HG02840 (cell line): ENCODE results near the gene IGFBP7.

Experiments
- ATAC-seq: cut with Tn5 transposase; IDR thresholded peaks from one replicate; pipeline ENCODE4 v1.9.1; 2021; ENCODE audit warnings: mild to moderate bottlenecking, moderate library complexity, moderate number of reproducible peaks; ENCODE audit not compliant: unreplicated experiment, low FRiP score

Gene IGFBP7

DNA sequence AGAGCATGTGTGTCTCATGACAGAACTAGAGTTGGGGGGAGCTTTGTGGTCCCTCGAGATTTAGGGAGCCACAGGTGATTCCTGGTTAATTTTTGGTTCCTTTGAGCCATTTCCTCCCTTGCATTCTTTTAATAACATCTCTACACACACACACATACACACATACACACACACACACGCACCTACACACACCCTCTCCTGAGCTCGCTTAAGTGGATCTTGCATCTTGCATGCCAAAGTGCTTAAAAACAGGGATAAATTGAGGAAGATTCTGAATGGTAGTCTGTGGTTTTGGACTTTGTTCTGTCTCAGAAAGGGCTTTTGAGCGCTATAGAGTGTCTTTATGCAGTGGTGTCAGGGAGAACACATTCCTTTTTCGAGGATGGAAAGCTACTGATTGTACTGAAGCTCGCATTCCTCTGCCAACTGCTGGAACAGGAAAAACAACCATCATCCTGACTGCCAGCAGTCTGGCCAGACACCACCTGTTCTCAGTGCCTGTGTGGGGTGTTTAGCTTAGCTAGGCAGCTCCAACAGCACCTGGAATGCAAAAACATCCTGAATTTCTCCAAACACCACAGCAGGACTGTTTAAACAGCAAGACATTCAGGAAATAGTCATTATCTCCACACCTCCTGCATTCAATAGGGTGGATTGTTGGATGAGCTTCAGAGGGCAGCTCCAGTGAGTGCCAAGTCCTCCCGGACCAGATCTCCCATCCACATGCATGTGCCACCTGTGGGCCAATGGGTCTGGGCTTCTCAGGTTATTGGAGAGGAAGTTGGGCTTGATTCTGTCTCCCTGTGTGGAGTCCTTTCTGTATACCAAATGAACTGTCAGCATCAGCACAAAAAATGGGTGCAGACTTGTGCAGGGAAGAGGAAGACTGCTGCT is 21.9 kb upstream of the IGFBP7 start:
- no peak for ATAC-seq

DNA sequence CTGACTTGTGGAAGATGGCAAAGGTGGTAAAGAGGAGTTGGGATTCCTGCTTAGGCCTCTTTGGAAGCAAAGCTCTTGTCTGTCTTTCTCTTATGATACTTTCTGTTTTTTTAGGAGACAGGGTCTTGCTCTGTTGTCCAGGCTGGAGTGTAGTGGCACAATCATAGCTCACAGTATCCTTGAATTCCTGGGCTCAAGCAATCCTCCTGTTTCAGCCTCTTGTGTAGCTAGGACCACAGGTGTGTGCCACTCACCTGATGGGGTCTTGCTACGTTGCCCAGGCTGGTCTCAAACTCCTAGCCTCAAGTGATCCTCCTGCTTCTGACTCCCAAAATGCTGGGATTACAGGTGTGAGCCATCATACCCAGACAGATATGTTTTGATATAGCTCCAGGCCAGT is 19.3 kb upstream of the IGFBP7 start:
- no peak for ATAC-seq

DNA sequence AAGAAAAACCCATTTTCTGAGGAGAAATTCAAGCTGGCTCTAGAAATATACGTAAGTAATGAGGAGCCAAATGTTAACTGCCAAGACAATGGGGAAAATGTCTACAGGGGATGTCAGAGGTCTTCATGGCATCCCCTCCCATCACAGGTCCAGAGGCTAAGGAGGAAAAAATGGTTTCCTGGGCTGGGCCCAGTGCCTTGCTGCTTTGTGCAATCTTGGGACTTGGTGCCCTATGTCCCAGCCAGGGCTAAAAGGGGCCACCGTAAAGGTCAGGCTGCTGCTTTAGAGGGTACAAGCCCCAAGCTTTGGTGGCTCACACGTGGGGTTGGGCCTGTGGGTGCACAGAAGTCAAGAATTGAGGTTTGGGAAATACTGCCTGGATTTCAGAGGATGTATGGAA is 17.2 kb upstream of the IGFBP7 start:
- no peak for ATAC-seq

DNA sequence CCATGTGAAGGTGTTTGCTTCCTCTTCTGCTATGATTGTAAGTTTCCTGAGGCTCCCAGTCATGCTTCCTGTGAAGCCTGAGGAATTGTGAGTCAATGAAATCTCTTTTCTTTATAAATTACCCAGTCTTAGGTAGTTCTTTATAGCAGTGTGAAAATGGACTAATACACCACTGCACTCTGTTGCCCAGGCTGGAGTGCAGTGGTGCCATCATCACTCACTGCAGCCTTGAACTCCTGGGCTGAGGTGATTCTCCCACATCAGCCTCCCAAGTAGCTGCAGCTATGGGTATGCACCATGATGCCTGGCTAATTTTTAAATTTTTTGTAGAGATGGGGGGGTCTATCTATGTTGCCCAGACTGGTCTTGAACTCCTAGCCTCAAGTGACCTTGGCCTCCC is 15.8 kb upstream of the IGFBP7 start:
- ATAC-seq = no peak

DNA sequence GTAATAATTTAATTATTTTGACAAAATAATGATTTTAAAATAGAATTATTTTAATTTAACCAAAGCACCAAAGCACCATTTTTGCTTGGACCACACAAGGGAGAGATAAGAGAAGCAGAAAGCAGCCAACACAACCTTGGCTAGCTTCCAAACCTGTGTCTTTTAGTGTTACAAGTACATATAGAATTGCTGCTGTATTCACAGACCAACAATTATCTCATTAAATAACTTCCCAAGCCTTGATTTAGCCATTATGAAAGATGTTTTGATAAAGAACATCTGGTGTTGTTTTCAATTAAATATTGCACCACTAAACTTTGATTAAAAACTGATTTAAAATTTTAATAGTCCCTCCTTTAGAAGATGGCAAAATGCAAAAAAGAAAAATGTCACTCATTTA is 14.0 kb upstream of the IGFBP7 start:
- ATAC-seq = no peak

DNA sequence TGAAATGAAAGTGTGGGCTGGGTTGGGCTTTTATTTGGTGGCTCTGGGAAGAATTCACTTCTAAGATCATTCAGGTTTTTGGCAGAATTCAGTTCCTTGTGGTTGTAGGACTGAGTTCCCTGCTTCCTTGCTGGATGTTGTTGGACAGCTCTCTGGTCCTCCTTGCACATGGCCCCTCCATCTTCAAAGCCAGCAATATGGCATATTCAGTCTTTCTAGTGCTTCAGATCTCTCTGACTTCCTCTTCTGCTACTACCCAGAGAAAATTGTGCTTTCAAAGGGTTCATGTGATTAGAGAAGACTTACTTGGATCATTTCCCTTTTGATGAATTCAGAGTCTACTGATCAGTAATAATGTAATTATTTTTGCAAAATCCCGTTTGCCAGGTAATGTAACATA is 12.8 kb upstream of the IGFBP7 start:
- ATAC-seq = no peak

DNA sequence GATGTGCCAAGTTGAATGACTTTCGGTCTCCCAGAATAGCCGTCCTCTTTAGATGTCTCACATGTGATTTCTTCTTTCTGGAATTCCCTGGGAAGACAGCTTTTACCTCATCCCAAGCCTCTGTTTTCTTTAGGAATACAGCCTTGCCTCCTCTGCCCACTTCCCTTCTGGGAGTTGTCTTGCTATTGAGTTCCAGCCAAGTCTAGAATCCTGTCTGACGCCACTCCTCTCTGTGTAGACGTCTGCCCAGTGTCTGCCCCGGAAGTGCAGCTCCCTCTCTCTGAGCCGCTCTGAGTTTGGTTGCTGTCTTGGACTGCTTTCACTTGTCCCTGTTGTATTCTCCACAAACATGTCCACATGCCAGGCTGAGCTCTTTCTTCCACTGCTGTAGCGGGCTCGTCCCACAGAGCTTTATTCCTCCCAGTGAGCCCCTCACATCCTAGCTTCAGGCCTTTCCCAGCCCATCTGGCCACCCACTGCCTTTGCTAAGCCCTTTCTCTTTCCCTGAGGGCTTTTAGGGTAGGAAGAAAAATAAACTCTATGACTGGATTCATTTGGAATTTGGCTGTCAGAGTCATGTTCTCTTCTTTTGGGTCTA is 9.0 kb upstream of the IGFBP7 start:
- ATAC-seq = no peak

DNA sequence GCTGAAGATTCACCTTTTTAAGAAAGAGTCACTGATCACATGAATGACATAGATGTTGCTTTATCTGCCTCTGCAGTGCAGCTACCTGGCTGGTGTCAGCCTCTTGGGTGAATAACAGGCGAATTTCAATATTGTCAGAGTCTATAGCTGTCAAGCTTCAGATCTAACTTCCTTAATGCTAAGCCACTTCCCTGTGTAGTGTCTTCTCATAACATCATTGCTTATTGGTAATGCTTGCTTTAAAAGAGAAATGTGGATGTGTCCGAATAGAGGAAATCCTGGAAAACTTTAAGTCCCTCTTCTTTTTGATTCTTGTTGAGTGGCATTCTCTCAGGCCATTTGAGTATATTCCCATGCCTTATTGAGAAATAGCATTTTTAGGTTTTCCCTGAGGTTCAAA is 7.3 kb upstream of the IGFBP7 start:
- no peak for ATAC-seq

DNA sequence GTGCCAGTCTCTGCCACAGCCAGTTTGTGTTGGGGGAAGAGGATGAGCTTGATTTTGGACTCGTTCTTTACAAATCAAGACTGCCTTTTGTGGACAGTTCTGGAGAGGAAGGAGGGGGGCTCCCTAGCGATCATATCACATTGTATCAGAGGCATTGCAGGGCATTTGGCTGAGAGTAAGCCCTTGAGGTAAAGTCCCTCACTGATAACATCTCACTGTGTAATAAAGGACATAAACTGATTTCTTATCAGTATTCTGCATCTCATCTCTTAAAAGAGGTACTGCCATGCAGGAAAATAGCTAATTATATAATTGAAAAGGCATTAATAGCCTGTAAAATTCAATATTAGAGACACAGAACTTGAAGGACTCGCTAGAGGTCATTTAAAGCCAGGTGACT is 6.1 kb upstream of the IGFBP7 start:
- no peak for ATAC-seq

DNA sequence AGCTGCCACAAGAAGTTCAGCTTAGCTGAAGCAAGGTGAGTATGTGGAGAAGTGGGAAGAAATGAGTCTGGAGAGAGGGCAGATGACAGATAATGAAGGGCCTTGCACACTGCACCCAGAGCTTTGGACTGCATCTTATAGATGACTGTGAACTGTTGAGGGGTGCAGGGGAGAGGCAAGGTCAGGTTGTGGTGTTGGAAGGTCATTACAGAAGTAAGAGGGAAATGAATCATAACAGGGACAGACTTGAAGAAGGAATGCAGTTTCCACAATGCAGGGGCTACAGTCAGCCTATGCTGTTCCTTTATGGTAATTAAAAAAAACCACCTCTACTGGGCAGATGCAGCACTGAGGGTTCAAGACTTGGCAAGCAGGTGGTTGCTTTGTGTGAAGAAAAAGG is 4.8 kb upstream of the IGFBP7 start:
- ATAC-seq = no peak

DNA sequence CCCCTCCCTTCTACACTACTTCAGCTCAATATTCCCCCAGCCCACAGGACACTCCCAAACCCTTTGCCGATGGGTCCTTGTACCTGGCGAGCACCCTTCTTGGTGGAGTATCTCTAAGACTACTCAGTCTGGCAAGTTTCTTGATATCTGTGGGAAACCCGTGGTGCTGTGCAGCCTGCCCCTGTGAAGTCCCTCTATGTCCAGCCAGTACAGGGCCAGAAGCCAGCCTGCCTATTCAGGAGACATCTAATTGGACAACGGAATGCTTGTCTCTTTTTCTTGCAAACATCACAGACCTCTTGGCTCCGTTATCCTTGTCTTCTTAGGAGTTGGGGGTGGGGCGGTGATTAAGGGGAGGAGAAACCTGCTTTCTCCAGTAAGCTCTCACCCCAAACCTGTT is 3.7 kb upstream of the IGFBP7 start:
- no peak for ATAC-seq

DNA sequence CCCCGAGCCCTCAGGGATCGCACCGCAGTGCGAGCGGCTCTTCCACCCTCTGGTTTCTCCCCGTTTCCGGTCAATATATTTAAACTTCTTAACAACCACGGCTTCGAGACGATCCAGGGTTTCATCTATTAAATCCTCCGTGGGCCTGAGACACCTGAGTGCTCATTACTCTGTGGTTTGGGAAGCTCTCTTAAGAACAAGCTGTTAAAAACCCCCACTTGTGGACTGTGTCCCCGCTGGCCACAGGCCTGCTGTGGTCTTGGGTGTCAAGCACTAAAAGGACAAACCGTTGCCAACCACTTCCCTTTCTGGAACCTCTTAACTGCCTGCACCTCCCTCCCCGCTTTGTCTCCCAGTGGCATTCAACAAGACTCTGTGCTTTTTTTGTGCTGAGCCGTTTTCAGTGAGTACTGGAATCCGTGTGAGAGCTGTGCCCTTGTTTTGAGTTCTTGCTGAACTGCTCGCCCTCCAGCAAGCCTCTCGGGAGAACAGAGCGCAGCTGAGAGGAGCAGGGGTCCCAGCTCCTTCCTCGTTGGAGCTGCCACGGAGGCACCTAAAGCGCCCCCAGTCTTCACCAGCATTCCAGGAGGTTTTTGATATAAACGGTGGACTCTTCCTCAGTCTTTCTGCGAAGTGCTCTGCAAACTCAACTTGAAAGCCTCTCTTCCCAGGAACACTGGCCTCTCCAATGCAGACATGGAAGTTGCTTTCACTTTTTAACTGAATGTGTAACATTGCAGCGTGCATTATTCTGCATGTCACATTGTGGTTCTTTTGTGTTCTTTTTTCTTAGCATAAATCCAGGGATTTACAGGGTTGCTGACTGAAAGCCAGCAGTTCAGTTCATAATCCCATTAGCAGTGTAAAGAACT is 691 bp upstream of the IGFBP7 start:
- no peak for ATAC-seq

DNA sequence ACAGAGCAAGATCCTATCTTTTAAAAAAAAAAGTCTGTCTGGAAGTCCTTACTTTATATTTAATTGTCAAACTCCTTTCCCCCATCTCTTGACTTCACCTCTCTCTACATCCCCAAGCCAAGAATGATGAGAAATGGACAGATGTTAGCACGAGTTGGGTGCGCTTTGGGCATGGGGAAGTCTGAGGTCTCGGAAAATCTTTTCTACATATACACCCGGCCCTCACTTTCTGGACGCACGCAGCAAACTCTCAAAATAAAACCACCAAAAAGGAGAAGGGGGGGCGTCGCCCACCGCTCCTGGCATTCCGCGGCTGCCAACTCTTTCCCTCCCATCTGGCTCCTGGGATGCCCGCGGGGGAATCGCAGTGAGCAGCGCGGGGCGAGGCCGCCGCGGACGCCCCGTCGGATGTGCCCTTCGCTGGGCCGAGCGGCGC is 756 bp downstream of the IGFBP7 start:
- no peak for ATAC-seq

DNA sequence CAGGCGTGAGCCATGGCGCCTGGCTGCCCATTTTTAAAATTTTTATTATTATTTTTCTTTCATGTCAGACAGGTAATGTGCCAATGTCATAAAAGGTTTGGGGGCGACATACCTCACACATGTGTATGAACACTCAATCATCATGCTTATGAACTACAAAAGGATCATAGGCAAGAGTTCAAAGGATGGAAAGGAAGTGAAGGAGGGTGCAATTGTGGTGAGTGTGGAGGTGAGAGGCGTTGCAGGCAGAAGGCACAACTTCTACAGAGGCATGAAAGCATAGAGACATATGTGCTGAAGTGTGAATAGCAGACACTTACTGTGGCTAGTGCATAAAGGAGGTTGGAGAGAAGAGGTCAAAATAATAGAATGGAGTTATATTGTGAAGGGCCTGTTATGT is 4.0 kb downstream of the IGFBP7 start:
- no peak for ATAC-seq

DNA sequence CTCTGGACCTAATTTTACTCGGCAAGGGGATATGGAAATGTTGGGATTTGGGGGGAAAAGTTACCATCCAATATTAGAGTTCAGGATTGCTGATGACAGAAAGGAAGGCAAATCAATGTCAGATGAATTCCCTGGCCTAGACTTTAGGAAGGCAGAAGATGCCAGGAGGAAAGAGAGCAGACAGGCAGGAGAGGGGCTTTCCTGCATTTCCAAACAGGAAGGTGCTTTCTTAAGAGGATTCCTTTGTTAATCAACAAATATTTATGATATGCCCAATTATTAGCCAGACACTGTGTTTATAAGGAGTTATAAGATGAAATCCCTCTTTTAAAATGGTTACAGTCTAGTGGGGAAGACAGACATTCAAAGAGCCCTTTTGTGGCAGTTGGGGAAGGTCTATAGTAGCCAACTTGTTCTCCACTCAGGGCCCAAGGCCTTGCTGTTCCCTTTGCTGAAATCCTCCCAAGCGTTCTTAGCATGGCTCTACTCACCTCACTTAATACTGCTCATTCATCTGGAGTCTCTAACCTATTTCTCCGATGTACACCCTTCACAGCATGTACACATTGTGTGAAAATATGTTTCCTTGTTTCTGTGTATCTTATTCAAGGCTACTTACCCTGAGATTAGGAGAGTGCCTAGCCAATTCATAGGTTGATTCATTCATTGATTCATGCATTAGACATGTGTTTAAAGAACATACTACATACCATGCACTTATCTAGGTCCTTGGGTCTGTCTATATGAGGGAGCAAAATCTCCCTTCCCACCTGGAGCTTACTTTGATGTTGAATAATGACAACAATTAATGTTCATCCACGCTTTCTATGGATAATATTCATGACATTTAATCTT is 5.3 kb downstream of the IGFBP7 start:
- no peak for ATAC-seq

DNA sequence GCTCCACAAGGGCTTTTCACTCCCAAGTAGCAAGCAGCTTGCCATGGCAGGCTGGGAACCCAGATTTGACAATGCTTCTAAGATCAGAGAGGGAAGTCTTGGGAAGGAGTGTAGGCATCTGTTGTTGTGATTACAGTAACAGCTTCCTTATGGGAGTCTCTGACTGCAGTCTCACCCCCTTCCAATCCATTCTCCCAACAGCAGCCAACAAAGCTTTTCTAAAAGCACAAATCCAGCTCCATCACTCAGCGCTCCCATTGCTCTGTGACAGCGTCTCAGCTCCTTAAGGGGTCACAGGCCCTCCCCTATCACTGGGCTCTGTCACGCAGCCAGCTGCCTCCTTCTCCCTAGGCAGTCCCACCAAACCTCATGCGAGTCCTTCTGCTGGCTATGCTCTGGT is 7.1 kb downstream of the IGFBP7 start:
- ATAC-seq = no peak

DNA sequence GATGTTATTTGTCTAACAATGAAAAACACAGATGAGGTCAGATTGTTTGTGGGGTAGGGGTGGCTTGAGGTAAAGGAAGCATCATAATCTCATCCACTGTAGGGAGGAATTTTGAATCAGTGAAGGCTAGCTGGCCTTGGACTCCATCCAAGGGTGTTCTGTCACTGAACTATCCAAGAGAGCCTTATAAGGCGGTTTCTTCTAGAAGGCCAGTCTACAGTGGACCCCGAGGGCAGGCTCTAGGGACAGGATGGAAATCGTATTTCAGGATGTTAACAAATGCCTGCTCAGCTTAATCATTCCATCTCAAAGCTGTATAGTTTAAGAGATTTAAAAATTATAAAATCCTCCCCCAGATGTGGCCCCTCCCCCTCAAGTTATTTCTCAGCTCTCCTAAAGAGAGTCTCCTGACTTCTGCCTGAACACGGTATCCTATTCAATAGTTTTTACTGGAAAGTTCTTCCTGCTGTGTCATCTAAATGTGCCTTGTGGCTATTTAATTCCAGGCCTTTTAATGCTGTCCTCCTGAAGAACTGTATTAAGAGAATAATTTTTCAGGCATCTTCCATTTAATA is 8.0 kb downstream of the IGFBP7 start:
- ATAC-seq = no peak

DNA sequence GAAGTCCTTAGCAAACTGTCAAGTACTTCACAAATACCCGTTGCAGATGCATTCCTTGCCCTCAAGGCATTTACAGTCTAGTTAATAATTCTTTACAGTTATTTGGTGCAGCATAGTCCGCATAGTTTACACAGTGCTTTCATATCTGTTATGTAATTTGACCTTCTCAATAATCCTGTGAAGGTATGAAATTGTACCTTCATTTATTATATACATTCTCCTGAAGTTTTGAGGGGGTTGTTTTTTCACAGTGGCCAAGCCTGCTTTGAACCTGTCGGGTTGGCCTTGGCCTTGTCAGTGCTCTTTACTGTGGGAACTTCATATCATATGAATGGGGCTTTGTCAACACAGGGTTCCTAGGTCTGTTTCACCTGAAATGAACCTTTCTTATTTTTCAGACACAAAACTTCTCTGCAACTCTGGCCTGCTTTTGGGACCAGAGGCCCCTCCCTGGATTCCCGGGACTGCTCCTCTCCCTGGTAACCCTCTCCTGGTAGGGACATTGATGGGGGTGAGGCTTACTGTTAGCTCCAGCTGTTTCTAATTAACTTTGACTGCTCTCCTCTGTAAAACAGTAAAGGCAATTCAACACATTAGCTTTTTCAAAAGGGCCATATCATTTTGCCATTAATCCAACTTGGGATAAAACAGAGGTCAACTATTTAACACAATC is 9.1 kb downstream of the IGFBP7 start:
- no peak for ATAC-seq

DNA sequence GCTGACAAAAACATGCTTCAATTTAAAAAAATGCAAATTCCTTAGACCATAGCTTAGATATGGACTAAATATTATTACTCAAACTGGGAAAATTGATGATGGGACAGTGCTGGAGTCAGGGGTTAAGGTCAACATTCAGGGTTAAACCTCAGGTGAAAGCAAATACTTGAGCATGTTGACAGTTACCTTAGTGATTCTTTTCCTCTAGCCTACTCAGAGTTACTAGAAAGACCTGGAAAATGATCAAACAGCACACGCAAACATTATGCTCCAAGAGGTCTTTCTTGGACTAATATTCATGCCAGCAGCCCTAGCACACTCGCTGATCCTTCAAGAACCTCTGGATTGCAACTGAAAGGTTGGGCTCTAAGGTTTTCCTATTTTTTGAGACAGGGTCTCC is 10.8 kb downstream of the IGFBP7 start:
- ATAC-seq = no peak
